ENCODE data around the gene RPL10. TPM values are rescaled to one million over a fixed set of nuclear protein-coding genes. Genes with fewer than 3 reads are reported as not detected.

The RPL10 gene
- total and polyA plus RNA-seq, 4 donors, result 2,525 to 7,505 (median 4,944) TPM

DNA sequence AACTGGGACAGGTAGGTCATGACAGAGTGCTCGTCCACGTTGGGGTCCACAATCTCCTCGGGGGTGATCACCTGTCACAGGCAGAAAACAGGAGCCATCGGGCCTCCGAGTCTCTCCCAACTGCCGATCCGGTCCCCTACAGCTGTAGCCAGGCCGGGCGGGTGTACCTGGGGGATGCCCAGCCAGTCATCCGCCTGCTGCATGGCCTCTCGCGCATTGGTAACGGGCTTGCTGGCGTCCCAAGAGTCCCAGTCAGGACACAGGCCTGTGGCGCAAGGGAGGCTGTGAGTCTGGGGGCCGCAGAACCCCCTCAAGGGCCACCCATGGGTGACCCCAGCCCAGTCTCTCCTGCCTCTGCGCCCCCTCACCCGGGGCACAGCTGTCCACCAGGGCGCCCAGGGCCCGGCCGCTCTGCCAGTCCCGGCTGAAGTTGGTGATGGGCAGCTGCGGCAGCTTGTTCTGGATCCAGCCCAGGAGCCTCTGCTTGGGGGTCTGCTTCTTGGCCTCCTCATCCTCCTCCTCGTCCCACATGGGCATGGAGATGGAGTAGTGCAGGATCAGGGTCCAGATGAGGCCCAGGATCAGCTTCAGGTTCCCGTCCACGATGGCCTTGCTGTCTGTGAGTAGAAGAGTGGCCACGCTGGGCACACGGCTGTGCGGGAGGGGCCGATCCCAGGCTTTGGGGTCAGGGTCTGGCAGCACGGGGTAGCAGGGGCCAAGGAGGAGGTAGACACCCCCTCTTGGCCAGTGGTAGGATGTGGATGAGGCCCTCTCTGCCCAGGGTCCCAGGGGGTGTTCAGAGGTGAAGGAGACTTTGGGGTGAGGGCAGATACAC lies 30.5 kb upstream of the RPL10 start:
- no peaks in the 10 kb centered on the region for H3K9me3 ChIP-seq (ENCODE audit: control insufficient read depth, low read length)
- H3K27me3 ChIP-seq (ENCODE audit: control insufficient read depth in 1 of 2, insufficient read depth in 2 of 2, low read length in 1 of 2), result no peaks in the 10 kb centered on the region
- intact Hi-C loops (cut with DNase I), result no loop called here
- no peak for ATAC-seq (ENCODE audit: low FRiP score)
- H3K27ac ChIP-seq (ENCODE audit: low read depth in 1 of 2, low read length in 2 of 2), result peak overlapping the region in 1 of 2 donors; percentile 74
- peak overlapping the region in 1 of 2 donors; percentile 2 for H3K4me3 ChIP-seq (ENCODE audit: low read length in 2 of 2)
- no peaks in the 10 kb centered on the region for H3K4me1 ChIP-seq (ENCODE audit: control insufficient read depth in 1 of 2, insufficient read depth in 2 of 2, low read length in 2 of 2)
- no peak for DNase-seq
- H3K36me3 ChIP-seq (ENCODE audit: control insufficient read depth in 1 of 2, insufficient read depth in 2 of 2, low read length in 1 of 2), result peaks cover 0 to 14% of the 10 kb centered on the region in 2 donors
- 18 to 58% methylated on average over 31 of the region's 31 CpGs for WGBS, 2 donors

DNA sequence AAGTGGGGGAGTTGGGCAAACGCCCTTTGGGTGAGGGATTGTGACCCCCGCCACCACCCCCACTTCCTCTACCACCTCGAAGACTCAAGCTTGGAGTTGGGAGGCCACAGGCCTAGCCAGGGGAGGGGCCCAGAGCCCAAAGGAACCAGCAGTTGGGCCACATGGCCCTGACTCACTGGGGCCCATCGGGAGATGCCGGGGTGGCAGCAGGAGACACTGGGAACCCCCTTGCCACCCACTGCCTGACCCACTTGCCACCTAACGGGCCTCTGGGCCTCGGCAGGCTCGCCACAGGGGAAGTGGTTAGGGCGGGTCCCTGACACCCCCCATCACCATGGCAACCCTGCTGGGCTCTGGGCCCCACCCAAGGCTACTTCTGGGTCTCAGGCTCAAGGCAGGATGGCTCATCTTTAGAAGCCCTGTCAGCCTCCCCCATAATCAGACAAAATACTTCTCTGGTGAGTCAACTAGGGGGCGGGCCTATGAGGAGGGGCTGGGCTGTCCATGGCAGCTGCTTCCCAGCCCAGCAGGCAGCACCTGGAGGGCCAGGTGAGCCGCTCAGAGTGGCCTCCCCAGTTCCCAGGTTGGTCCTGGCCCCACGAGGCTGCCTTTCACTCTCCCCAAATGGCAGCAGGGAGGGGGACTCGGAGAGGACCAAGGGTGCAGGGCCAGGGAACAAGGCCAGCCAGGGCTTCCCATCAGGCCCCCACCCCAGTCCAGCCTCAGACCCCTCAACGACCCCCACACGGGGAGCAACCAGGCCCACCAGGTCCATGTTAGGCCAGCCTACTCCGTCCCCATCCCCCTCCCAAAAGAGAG lies 29.3 kb upstream of the RPL10 start:
- ATAC-seq (ENCODE audit: low FRiP score) (peak; percentile 37), DNase-seq (peak; percentile 90 to 92)
- peak overlapping the region; percentile 24 to 44 for H3K4me3 ChIP-seq (ENCODE audit: low read length in 2 of 2)
- H3K27ac ChIP-seq (ENCODE audit: low read depth in 1 of 2, low read length in 2 of 2), result peak overlapping the region in 1 of 2 donors; percentile 88
- 2 to 39% methylated on average over 15 to 16 of the region's 16 CpGs for WGBS, 2 donors
- H3K4me1 ChIP-seq (ENCODE audit: control insufficient read depth in 1 of 2, insufficient read depth in 2 of 2, low read length in 2 of 2), result no peaks in the 10 kb centered on the region
- intact Hi-C loops (cut with DNase I), result no loop called here
- no peaks in the 10 kb centered on the region for H3K27me3 ChIP-seq (ENCODE audit: control insufficient read depth in 1 of 2, insufficient read depth in 2 of 2, low read length in 1 of 2)
- H3K9me3 ChIP-seq (ENCODE audit: control insufficient read depth, low read length), result no peaks in the 10 kb centered on the region
- H3K36me3 ChIP-seq (ENCODE audit: control insufficient read depth in 1 of 2, insufficient read depth in 2 of 2, low read length in 1 of 2), result peaks cover 0 to 12% of the 10 kb centered on the region in 2 donors

DNA sequence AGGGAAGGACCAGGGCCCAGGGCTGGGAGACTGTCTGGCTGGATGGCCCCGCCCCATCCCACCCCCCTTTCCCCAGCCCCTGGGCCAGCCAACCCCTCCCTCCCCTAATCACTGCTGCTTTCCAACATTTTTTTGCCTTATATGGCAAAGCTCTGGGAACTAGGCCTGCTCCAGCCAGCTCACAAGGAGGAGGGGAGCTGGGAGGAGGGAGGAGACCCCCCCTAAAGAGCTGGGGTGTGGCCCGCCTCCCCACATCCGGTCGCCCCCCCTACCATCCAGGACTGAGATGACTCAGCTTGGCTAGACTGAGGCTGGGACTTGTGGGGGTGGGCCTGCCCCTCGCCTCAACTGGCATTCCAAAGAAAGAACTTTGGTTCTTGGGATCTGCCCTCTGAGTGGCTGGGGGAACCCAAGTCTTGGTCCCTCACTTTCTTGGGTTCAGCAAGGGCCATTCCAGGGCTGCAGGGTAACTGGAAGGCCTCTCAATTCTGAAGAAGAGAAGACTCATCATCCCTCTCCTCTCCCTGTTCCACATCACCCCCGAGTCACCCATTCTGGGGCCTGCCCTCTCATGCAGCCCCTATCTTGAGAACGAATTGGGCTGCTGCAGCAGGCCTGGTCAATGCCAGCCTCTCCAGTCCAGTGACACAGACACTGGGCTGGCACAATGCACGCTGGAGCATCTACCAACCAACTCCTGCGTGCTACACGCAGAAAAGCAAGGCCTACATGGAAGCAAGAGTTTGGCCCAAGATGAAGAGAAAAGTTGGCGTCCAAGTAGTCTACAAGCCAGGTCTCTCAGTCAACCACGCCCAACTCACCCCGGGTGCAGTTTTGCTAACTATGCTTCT lies 28.5 kb upstream of the RPL10 start:
- peak overlapping the region; percentile 60 to 65 for H3K4me3 ChIP-seq (ENCODE audit: low read length in 2 of 2)
- ATAC-seq (ENCODE audit: low FRiP score), result peak; percentile 67
- peaks cover 0 to 9% of the 10 kb centered on the region in 2 donors for H3K36me3 ChIP-seq (ENCODE audit: control insufficient read depth in 1 of 2, insufficient read depth in 2 of 2, low read length in 1 of 2)
- DNase-seq, result peak; percentile 89 to 91
- peak overlapping the region in 1 of 2 donors; percentile 88 for H3K27ac ChIP-seq (ENCODE audit: low read depth in 1 of 2, low read length in 2 of 2)
- no peaks in the 10 kb centered on the region for H3K27me3 ChIP-seq (ENCODE audit: control insufficient read depth in 1 of 2, insufficient read depth in 2 of 2, low read length in 1 of 2)
- no peaks in the 10 kb centered on the region for H3K9me3 ChIP-seq (ENCODE audit: control insufficient read depth, low read length)
- no peaks in the 10 kb centered on the region for H3K4me1 ChIP-seq (ENCODE audit: control insufficient read depth in 1 of 2, insufficient read depth in 2 of 2, low read length in 2 of 2)
- WGBS, 2 donors, result 2 to 47% methylated on average over 13 of the region's 13 CpGs
- intact Hi-C loops (cut with DNase I), result no loop called here

DNA sequence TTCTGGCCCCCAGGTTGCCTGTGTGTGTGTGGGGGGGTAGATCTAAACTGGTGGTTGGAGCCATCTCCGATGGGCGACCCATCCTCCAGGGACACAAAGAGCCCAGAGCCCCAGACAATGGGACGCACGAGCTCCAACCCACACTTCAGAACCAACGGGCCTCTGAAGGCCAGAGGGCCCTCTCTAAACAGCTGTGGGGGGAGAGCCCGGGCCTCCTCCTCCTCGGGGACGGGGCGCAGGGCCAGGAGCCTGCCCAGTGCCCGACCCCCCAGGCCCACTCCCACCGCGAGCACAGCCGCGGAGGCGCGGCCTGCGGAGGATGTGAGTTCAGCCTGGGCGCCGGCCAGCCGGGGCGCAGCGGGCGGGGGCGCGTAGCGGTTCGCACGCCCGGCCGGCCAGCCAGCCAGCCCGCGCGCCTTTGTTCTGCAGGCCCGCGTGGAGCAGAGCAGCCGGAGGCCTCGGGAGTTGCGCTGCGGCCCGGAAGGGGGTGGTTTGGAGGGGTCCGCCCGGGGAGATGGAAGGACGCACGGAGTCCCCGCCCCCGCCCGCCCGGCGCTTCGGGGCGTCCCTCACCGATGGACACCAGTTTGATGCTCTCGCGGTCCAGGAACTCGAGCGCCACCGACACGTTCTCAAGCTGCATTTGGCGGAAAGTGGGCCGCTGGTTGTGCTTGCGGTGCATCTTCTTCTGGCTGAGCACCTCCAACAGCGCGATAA lies 27.7 kb upstream of the RPL10 start:
- H3K27me3 ChIP-seq (ENCODE audit: control insufficient read depth in 1 of 2, insufficient read depth in 2 of 2, low read length in 1 of 2), result no peaks in the 10 kb centered on the region
- H3K4me1 ChIP-seq (ENCODE audit: control insufficient read depth in 1 of 2, insufficient read depth in 2 of 2, low read length in 2 of 2), result no peaks in the 10 kb centered on the region
- no peak for DNase-seq

DNA sequence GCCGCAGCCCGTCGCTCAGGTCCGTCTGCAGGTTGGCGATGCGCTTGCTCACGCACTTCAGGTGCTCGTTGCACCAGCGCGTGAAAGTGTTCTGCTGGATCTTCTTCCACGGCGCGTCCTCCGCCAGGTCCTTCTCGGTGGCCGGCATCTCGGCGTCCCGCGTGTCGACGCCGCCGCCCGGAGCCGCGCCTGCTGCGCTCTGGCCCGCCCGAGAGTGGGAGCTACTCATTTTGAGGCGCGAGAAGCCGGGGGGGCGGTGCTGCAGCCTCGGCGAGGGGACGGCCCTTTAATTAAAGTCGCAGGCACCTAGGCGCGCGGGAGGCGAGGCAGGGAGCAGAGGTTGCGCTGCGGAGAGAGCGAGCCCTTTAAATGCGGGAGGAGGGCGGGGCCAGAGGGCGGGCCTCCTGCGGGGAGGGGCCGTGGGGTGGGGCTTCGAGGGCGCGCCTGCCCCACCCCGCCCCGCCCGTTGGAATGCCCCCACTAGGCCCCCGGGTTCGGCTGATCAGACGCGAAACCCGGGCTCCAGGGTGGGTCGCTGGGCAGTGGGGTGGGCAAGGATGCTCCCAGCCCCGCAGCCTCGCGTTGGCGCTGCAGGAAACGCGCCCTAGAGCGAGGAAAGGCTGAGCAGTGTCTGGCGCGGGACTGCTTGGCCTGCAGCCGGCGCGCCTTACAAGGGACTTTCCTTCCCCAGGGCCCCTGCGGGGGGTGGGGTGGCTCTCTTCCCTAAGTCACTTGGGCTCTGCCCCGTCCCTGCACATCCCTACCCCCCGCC lies 27.0 kb upstream of the RPL10 start:
- DNase-seq, result peak; percentile 95
- Histone ChIP-seq H3K36me3 (ENCODE audit: control insufficient read depth in 1 of 2, insufficient read depth in 2 of 2, low read length in 1 of 2) (peaks cover 0 to 5% of the 10 kb centered on the region in 2 donors), H3K27me3 (ENCODE audit: control insufficient read depth in 1 of 2, insufficient read depth in 2 of 2, low read length in 1 of 2) (no peaks in the 10 kb centered on the region), H3K9me3 (ENCODE audit: control insufficient read depth, low read length) (no peaks in the 10 kb centered on the region), H3K4me3 (ENCODE audit: low read length in 2 of 2) (peak overlapping the region; percentile 60 to 65), H3K4me1 (ENCODE audit: control insufficient read depth in 1 of 2, insufficient read depth in 2 of 2, low read length in 2 of 2) (no peaks in the 10 kb centered on the region), H3K27ac (ENCODE audit: low read depth in 1 of 2, low read length in 2 of 2) (peak overlapping the region in 1 of 2 donors; percentile 74)
- WGBS, 2 donors, result 0 to 28% methylated on average over 64 to 77 of the region's 77 CpGs
- ATAC-seq (ENCODE audit: low FRiP score), result peak; percentile 73
- intact Hi-C loops (cut with DNase I), result no loop called here

More for the DNA sequence above, 27.7 kb upstream of the RPL10 start:
- peaks cover 0 to 9% of the 10 kb centered on the region in 2 donors for H3K36me3 ChIP-seq (ENCODE audit: control insufficient read depth in 1 of 2, insufficient read depth in 2 of 2, low read length in 1 of 2)
- H3K9me3 ChIP-seq (ENCODE audit: control insufficient read depth, low read length), result no peaks in the 10 kb centered on the region
- intact Hi-C loops (cut with DNase I), result no loop called here
- H3K4me3 ChIP-seq (ENCODE audit: low read length in 2 of 2), result peak overlapping the region; percentile 60 to 65
- peak overlapping the region in 1 of 2 donors; percentile 69 for H3K27ac ChIP-seq (ENCODE audit: low read depth in 1 of 2, low read length in 2 of 2)
- no peak for ATAC-seq (ENCODE audit: low FRiP score)
- 0 to 25% methylated on average over 60 to 63 of the region's 63 CpGs for WGBS, 2 donors

DNA sequence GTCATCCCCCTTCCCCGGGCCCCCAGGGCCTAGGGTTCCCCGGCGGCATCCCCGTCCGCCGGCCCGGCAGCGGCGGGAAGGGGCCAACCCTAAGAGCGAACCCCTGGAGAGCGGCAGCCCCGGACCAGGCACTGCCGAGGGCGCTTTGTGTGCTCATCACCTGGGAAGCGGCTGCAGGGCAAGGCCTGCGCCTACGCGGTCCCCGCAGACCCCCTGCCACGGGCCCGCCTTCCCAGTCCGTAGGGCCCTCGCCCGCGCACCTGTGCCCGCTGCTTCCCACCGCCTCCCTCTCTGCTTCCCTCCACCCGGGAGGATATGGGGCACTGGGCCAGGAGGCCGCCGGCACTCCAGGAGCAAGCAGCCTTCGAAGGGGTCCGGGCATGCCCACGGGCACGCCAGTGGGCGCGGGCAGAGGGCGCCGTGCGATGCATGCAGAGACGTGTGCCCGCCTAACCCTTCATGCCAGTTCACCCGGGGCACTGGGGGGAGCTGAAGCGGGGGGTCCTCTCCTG lies 26.3 kb upstream of the RPL10 start:
- peak overlapping the region in 1 of 2 donors; percentile 74 for H3K27ac ChIP-seq (ENCODE audit: low read depth in 1 of 2, low read length in 2 of 2)
- ATAC-seq (ENCODE audit: low FRiP score) (peak; percentile 0), DNase-seq (no peak)
- WGBS, 2 donors, result 1 to 32% methylated on average over 42 to 43 of the region's 43 CpGs
- peaks cover 0 to 4% of the 10 kb centered on the region in 2 donors for H3K36me3 ChIP-seq (ENCODE audit: control insufficient read depth in 1 of 2, insufficient read depth in 2 of 2, low read length in 1 of 2)
- no peaks in the 10 kb centered on the region for H3K27me3 ChIP-seq (ENCODE audit: control insufficient read depth in 1 of 2, insufficient read depth in 2 of 2, low read length in 1 of 2)
- peak overlapping the region; percentile 56 to 58 for H3K4me3 ChIP-seq (ENCODE audit: low read length in 2 of 2)
- no peaks in the 10 kb centered on the region for H3K9me3 ChIP-seq (ENCODE audit: control insufficient read depth, low read length)
- intact Hi-C loops (cut with DNase I), result no loop called here
- H3K4me1 ChIP-seq (ENCODE audit: control insufficient read depth in 1 of 2, insufficient read depth in 2 of 2, low read length in 2 of 2), result no peaks in the 10 kb centered on the region

DNA sequence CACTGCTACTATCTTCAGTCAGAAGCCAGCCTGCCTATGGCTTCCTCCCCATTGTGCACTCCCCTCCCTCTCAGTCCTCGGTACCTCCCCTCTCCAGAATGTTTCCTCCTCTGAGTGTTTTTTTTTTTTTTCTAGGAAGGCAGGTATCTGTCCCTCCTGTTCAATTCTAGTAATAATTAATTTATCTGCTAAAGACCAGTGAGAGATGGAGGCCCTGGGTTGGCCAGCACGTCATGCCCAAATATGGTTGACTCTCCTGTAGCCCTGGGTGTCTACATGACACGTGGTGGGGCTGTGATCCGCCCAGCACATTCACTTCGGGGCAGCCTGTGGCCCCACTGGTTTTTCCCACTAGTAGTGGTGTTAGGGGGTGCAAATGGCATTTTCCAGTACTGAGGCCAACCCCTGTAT lies 25.6 kb upstream of the RPL10 start:
- 1 to 29% methylated on average over 5 of the region's 5 CpGs for WGBS, 2 donors
- H3K36me3 ChIP-seq (ENCODE audit: control insufficient read depth in 1 of 2, insufficient read depth in 2 of 2, low read length in 1 of 2), result peaks cover 0 to 2% of the 10 kb centered on the region in 2 donors
- no peaks in the 10 kb centered on the region for H3K4me1 ChIP-seq (ENCODE audit: control insufficient read depth in 1 of 2, insufficient read depth in 2 of 2, low read length in 2 of 2)
- ATAC-seq (ENCODE audit: low FRiP score) (no peak), DNase-seq (no peak)
- H3K4me3 ChIP-seq (ENCODE audit: low read length in 2 of 2), result peak overlapping the region; percentile 56 to 58
- no peaks in the 10 kb centered on the region for H3K27me3 ChIP-seq (ENCODE audit: control insufficient read depth in 1 of 2, insufficient read depth in 2 of 2, low read length in 1 of 2)
- intact Hi-C loops (cut with DNase I), result no loop called here
- H3K27ac ChIP-seq (ENCODE audit: low read depth in 1 of 2, low read length in 2 of 2), result peak overlapping the region in 1 of 2 donors; percentile 74
- no peaks in the 10 kb centered on the region for H3K9me3 ChIP-seq (ENCODE audit: control insufficient read depth, low read length)

Measured in aorta (tissue), 5 donors.